Tibial nerve (tissue), 4 donors: ENCODE measurements around the gene CHI3L2. TPM values are rescaled to one million over a fixed set of nuclear protein-coding genes. Genes with fewer than 3 reads are reported as not detected.
A peak's percentile ranks its signal among the peaks of the same experiment; 100 is the strongest.

ENCODE experiments used
- DNase-seq, 2 donors: peaks; one replicate each; pipeline ENCODE4 v3.0.0-alpha.2; 2019; ENCODE audit warnings: low spot score in 2 of 2
- H3K27ac ChIP-seq, 4 donors: fragments of 200-600 bp; sonication (generic) in 3 of 4; one replicate each; pipeline ENCODE4 v1.5.1; 2017 to 2019; ENCODE audit warnings: mild to moderate bottlenecking in 1 of 4
- H3K27me3 ChIP-seq, 2 donors: fragments of 200-600 bp; sonication (generic) in 1 of 2; one replicate each; pipeline versions ENCODE4 v1.5.1 to v1.6.0; 2017 to 2019
- H3K36me3 ChIP-seq, 3 donors: fragments of 200-600 bp; sonication (generic); one replicate each; pipeline ENCODE4 v1.5.1; 2018 to 2019
- H3K4me1 ChIP-seq, 4 donors: fragments of 200-600 bp; sonication (generic) in 3 of 4; one replicate each; pipeline ENCODE4 v1.5.1; 2017 to 2019
- H3K4me3 ChIP-seq, 4 donors: fragments of 200-600 bp; sonication (generic) in 3 of 4; one replicate each; pipeline ENCODE4 v1.5.1; 2017 to 2019; ENCODE audit warnings: mild to moderate bottlenecking in 1 of 4, moderate library complexity in 1 of 4
- H3K9me3 ChIP-seq, 4 donors: fragments of 200-600 bp; sonication (generic) in 3 of 4; one replicate each; pipeline ENCODE4 v1.5.1; 2017 to 2019
- EP300 ChIP-seq, 2 donors: sonication (generic); formaldehyde crosslinking; IDR thresholded peaks; one replicate each; pipeline ENCODE4 v1.6.1; 2017; ENCODE audit warnings: antibody characterized with exemption in 2 of 2, mild to moderate bottlenecking in 1 of 2
- POLR2A ChIP-seq, 2 donors: fragments of 450-650 bp; IDR thresholded peaks; one replicate each; pipeline ENCODE4 v1.6.1; 2017; ENCODE audit warnings: antibody characterized with exemption in 2 of 2, mild to moderate bottlenecking in 2 of 2, moderate library complexity in 2 of 2
- WGBS, 2 donors: methylation state at CpG; one replicate each; pipeline ENCODE4 v1.1.5; 2018; 5-methylcytosine and 5-hydroxymethylcytosine counted together
- total RNA-seq, 4 donors: library from RNA; depleted of rRNA; stranded (reverse); fragments of >200 nt; gene quantifications; one replicate each; pipeline ENCODE4 v1.1.0, GENCODE V29; 2016
- TF ChIP-seq, protein P1 (sequence below), 5 experiments: fragments of 200-600 bp in 3 of 5; fragments of 450-650 bp in 2 of 5; sonication (generic) in 3 of 5; IDR thresholded peaks; one replicate each; pipeline ENCODE4 v1.5.1; 2016 to 2019; ENCODE audit warnings: antibody characterized with exemption in 5 of 5, mild to moderate bottlenecking in 3 of 5, moderate library complexity in 2 of 5

Gene CHI3L2
- total RNA-seq, 4 donors from 2014 or later: 2.5 to 37.2 (median 6.1) TPM

DNA sequence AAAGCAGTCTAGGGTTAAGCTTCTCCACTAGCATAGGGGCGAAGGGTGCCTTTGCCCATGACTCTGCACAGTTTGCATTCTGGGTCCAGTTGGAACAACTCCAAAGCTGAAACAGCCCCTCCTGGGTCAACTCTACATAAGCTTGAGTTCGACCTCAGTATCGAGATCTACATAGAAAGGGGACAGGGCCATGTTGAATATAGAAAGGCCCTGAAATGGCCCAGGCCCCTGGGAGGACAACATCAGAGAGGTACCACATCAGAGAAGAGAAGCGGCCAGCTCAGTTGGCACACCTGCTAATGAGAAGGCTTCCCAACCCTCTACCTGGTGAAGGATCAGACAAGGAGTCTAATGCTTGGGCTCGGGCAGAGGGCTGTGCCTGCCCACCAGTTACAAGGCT is 28.7 kb upstream of the CHI3L2 start:
- Histone ChIP-seq H3K9me3 (no peaks in the 10 kb centered on the region), H3K4me1 (peaks cover 0 to 43% (median 23%) of the 10 kb centered on the region in 4 donors), H3K36me3 (no peaks in the 10 kb centered on the region), H3K4me3 (peak overlapping the region in 2 of 4 donors; percentile 28 to 29), H3K27me3 (no peaks in the 10 kb centered on the region), H3K27ac (peak overlapping the region in 1 of 4 donors; percentile 73)
- DNase-seq: no peak
- TF ChIP-seq EP300 (IDR thresholded peaks at IDR 0.05) (no peak), POLR2A (IDR thresholded peaks at IDR 0.05) (no peak)
- TF ChIP-seq, protein P1, sequence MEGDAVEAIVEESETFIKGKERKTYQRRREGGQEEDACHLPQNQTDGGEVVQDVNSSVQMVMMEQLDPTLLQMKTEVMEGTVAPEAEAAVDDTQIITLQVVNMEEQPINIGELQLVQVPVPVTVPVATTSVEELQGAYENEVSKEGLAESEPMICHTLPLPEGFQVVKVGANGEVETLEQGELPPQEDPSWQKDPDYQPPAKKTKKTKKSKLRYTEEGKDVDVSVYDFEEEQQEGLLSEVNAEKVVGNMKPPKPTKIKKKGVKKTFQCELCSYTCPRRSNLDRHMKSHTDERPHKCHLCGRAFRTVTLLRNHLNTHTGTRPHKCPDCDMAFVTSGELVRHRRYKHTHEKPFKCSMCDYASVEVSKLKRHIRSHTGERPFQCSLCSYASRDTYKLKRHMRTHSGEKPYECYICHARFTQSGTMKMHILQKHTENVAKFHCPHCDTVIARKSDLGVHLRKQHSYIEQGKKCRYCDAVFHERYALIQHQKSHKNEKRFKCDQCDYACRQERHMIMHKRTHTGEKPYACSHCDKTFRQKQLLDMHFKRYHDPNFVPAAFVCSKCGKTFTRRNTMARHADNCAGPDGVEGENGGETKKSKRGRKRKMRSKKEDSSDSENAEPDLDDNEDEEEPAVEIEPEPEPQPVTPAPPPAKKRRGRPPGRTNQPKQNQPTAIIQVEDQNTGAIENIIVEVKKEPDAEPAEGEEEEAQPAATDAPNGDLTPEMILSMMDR (IDR thresholded peaks at IDR 0.05): no peak
- 77 to 89% methylated on average over 5 of the region's 5 CpGs for WGBS, 2 donors

DNA sequence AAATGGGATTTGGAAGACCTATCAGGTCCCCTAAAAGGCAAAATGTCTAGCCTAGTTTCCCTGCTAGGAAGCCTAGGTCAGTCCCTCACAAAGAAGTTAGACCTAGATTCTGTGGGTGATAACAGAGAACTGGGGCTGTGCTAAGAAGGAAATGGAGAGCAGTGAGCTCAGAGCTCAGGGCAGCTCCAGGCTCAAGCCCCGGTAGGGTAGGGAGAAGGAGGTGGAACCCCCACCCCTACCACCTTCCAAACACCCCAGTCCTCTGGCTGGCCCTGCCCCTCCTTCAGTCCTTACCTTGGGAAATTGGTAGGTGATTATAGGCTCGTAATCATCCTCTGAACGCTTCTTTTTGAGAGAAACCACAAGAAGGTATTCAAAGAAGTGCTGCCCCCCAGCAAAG is 28.2 kb upstream of the CHI3L2 start:
- peak overlapping the region in 3 of 4 donors; percentile 65 to 75 (median 73) for H3K27ac ChIP-seq
- peaks cover 0 to 3% of the 10 kb centered on the region in 2 donors for H3K27me3 ChIP-seq
- peak overlapping the region in 2 of 4 donors; percentile 28 to 29 for H3K4me3 ChIP-seq
- peaks cover 0 to 44% (median 25%) of the 10 kb centered on the region in 4 donors for H3K4me1 ChIP-seq
- TF ChIP-seq, protein P1 (IDR thresholded peaks at IDR 0.05): no peak
- TF ChIP-seq EP300 (IDR thresholded peaks at IDR 0.05) (no peak), POLR2A (IDR thresholded peaks at IDR 0.05) (no peak)
- H3K36me3 ChIP-seq: no peaks in the 10 kb centered on the region
- H3K9me3 ChIP-seq: no peaks in the 10 kb centered on the region
- DNase-seq: no peak
- WGBS, 2 donors: 82 to 98% methylated on average over 3 of the region's 3 CpGs

DNA sequence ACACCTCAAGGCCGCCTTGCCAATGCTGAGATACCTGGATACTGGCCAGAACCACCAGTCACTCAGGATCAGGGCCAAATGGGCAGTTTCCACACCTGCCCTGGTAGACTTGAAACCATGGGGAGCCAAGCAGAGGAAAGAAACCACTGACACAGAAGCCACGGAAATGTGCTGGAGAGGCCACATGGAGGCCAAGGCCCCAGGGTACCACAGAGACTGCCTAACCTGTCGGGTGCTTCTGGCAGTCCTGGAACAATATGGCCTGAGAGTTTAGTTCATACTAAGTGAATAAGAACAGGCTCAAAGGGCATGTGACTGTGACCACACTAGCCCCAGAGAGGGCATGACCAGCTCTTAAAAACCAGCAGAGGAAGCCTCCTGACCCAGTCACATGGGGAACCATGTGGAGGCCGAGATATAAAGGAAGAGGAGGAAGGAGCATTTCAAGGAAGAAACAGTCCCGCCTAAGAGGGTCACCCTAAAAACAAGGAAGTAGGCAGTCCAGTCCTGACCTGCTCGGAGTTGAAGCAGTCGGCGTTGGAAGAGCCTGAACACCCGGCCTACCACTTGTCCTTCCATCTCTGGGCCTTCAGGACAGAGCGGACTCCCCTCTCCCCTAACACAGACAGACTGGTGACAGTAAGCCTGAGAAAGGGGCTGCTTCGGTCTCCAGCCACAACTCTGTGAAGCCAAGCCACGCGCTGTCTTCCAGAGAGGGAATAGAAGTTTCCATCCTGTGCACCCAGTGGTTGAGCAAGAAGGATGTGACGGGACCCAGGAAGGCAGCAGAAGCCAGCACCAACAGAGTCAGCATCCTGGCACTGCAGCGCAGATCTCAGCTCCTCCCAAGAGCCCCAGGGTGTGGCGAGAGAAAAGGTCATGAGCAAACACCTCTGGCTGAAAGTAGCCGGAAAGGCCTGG is 27.4 kb upstream of the CHI3L2 start, which contains the start of gene DENND2D:
Gene DENND2D (minus strand): TSS at position 766 of the 921 bp plus-strand sequence. CDS start 187 bp downstream, at position 579.
- DNase-seq: peak in 1 of 2 donors; percentile 81
- Histone ChIP-seq H3K36me3 (no peaks in the 10 kb centered on the region), H3K4me3 (peak within 1 kb of the TSS in 2 of 4 donors; percentile 29 to 31), H3K4me1 (peaks cover 0 to 44% (median 28%) of the 10 kb centered on the region in 4 donors), H3K27me3 (peaks cover 0 to 7% of the 10 kb centered on the region in 2 donors), H3K27ac (peak within 1 kb of the TSS in 3 of 4 donors; percentile 65 to 75 (median 73)), H3K9me3 (no peaks in the 10 kb centered on the region)
- TF ChIP-seq EP300 (IDR thresholded peaks at IDR 0.05) (peak in 1 of 2 donors; percentile 75), POLR2A (IDR thresholded peaks at IDR 0.05) (peak; percentile 23 to 33)
- TF ChIP-seq, protein P1 (IDR thresholded peaks at IDR 0.05): no peak
- WGBS, 2 donors: 79 to 88% methylated on average over 17 of the region's 17 CpGs

DNA sequence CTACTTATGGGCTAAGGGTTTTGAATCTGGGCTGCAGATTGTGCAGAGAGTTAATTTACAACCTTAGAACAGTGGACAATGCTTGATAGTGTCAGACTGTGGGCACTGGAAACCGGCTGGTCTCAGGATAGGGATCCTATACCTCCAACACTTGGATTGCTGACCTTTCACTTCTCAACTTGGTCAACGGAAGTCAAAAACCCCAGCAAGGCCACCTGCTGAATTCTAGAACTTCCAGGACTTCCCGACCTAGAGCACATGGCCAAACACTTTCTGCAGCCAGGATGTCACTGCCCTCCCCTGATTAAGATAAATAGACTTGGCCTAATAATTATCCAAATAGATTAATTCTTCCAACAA is 26.7 kb upstream of the CHI3L2 start:
- TF ChIP-seq, protein P1 (IDR thresholded peaks at IDR 0.05): no peak
- TF ChIP-seq EP300 (IDR thresholded peaks at IDR 0.05): no peak
- TF ChIP-seq POLR2A (IDR thresholded peaks at IDR 0.05): no peak
- no peak for DNase-seq
- H3K9me3 ChIP-seq: no peaks in the 10 kb centered on the region
- H3K27me3 ChIP-seq: peaks cover 0 to 10% of the 10 kb centered on the region in 2 donors
- 66 to 71% methylated on average over 3 of the region's 3 CpGs for WGBS, 2 donors
- H3K4me1 ChIP-seq: peaks cover 0 to 40% (median 27%) of the 10 kb centered on the region in 4 donors
- no peaks in the 10 kb centered on the region for H3K36me3 ChIP-seq
- H3K4me3 ChIP-seq: peak overlapping the region in 1 of 4 donors; percentile 21
- peak overlapping the region in 3 of 4 donors; percentile 46 to 73 (median 52) for H3K27ac ChIP-seq
